GM19035 (cell line): Measurements from ENCODE around the gene ADCY9.
"Not testable (repeated sequence)": the region's sequence is repeated elsewhere in the genome, so short reads cannot be mapped to it uniquely, and the experiment has no call there.

ENCODE experiments used
- ATAC-seq: cut with Tn5 transposase; IDR thresholded peaks from one replicate; pipeline ENCODE4 v1.9.1; 2021; ENCODE audit not compliant: unreplicated experiment

Gene ADCY9

GRCh38 chr16:4094127-4094773, 22.0 kb downstream of the ADCY9 start:
- no peak for ATAC-seq

- no peak for ATAC-seq
Measured at GRCh38 chr16:4093495-4094126, 22.6 kb downstream of the ADCY9 start.

DNA sequence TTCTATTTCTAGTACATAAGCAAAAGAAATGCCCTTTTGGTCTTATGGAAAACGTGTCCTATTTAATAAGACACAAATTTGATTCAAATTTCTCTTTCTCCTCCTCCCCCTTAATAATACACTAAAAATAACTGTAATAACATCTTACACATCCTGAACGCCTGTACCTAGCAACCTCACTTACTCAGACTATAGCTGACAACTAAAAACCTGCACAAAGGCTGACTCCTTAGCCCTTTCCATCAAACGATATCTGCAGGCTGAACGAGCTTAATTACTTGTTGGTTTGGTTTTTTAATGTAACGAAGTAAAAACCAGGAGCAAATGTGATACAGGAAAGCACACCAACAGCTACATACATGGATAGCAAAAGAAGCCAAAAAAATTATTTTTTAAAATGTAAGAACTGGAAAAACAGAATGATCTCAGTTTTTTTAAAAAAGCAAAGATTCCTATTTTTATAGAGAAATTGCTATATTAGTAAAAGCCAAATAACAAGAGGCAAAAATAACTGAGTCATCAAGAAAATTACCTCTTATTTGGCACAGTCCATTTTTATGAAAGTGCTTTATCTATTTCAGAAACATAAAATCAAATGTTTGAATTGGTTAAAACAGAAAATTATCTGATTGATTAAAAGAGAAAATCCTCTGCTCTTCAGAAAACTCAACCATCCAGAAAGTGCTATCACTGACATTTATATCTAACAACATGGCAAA, 23.5 kb downstream of the ADCY9 start:
- no peak for ATAC-seq

- ATAC-seq: no peak
Measured at GRCh38 chr16:4091240-4092012, 24.8 kb downstream of the ADCY9 start.

DNA sequence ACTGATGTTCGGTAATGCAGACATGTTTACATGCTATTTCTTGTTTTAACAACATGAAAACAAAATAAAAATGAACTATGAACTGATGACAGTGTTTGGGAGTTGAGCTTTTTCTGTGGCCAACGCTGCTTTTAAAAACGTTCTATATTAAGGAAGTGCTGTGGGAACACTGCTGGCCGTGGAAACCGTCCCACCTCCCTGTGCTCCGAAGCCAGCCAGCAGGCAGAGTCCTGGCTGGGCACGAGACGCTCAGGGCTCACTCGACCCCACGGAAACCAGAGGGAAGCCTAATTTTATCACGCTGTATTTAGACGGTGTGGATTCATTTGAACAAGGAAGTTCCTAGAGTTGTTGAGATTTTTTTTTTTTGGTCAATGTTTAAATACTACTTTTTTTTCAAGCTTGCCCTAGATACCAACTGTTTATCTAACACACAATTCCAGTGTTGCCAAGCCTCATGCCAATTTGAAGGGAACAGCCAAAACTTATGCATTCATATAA, 25.8 kb downstream of the ADCY9 start:
- no peak for ATAC-seq

DNA sequence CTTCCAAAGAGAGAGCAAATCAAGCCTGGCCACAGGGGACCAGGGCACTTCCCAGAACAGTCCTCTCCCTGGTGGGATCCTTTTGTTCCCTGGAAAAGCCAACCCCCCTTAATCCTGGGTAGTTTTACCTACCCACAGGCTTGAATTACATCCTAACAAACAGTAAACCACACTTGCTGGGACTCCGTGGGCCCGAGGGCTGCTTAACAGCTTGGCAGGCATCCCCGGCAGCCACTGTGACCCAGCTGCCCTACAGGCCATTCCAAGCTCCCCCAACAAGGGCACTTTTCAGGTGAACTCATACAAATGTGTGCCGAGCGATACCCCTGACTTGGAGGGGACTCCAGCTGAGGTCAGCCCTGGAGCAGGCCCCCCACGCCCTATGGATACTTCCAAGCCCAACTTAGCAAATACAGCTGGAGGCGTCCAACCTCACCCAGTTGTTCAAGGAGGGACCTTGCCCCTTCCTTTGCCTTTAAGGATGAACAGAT, 26.4 kb downstream of the ADCY9 start:
- no peak for ATAC-seq

GRCh38 chr16:4089251-4089810, 26.9 kb downstream of the ADCY9 start:
- ATAC-seq: no peak

DNA sequence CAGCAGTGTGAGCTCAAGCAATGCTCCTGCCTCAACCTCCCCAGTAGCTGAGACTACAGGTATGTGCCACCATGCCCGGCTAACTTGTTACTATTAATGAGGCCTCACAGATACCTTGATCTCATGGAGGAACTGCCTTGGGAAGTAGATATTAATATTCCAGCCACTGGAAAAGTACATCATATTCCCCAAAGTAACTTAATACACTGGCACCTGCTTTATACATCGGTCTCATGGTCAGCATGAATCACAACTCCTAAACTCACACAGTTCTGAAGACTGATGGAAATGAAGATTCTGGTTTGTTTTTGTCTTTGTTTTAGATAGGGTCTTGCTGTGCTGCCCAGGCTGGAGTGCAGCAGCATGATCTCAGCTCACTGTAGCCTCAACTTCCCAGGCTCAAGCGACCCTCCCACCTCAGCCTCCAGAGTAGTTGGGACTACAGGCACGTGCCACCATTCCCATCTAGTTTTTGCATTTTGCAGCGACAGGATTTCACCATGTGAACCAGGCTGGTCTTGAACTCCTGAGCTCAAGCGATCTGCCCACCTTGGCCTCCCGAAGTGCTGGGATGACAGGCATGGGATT, 28.2 kb downstream of the ADCY9 start:
- ATAC-seq: no peak

- ATAC-seq: no peak
Measured at GRCh38 chr16:4087099-4087885, 28.9 kb downstream of the ADCY9 start.

DNA sequence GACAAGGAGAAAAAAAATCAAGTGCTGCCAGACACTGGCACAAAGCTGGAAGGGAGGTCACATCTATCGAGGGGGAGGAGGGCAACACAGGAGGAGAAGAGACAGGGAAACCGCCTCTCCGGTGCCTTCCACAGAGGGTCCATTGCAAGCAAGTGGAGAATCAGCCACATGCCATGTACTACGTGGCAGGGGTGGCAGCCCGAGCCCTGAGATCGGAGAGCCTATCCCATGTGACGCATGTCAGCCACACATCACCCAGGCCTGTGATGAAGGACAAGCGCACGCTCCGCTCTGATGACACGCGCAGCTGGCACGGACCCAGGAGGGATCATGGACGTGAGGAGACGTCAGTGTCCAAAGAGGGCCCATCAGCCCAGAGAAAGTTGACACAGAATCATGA, 30.1 kb downstream of the ADCY9 start:
- no peak for ATAC-seq

DNA sequence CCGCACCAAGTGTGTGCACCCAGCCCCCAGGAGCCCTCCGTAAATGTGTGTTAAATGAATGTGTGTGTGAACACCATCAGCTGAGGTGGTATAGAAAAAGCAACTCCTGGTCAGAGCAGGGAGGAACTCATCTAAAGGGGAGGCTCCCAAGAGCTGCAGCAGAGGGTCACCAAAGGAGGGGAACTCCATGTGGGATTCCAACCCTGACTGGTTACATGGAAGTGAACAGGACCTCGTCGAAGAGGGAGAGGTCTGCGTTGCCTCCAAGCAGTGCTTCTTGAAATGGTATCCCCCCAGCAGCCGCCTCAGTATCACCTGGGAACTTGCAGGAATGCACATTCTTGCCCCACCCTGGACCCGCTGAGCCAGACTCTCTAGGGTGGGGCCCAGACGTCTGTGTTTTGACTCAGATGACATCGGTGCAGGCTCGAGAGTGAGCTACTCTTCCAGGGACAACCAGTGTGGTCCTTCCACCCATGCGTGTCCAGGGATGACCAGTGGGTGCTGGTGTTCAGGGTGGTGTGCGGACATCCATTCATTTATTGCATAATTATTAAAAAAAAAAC, 30.8 kb downstream of the ADCY9 start:
- no peak for ATAC-seq

- no peak for ATAC-seq
Measured at GRCh38 chr16:4083347-4083870, 32.8 kb downstream of the ADCY9 start.

DNA sequence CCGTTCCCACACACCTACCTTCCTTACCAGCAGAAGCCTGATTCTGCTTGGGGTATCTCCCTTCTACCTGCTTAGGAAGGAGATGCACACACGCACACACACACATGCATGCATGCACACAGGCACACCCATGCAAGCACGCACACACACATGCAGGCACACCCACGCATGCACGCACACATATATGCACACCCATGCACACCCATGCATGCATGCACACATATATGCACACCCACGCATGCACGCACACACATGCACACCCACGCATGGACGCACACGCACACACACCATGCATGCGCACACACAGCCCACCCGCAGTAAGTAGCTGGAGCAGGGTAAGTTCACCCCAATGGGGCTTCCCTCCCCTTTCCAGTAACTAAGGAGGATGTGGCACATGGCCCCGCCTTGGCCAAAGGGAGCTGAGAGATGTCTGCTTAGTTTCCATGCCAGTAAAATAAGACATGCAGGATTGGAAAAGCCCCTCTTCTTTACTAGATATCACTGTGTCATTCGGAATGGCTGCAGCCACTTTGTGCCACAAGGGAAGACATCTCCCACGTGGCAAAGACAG, 33.7 kb downstream of the ADCY9 start:
- no peak for ATAC-seq

DNA sequence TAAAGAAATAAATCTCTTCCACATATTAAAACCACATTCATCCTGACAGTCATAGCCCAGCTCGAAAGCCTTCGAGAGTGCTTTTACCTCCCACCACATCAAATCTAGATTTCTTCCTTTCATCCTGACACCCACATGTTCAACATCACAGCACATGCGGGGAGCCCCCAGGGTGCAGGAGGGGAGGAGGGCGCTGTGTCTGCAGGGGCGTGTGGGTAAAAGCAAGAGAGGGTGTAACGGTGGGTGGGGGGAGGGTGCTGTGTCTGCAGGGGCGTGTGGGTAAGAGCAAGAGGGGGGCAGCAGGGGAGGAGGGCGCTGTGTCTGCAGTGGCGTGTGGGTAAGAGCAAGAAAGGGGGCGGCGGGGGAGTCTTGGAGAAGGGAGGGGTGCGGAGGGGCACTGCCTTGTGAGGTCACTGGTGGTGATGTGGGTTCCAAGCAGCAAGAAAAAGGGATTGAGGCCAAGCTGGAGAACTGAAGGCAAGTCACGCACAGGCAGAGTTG, 34.7 kb downstream of the ADCY9 start:
- ATAC-seq: no peak

- no peak for ATAC-seq
Measured at GRCh38 chr16:4081047-4081446, 35.2 kb downstream of the ADCY9 start.

DNA sequence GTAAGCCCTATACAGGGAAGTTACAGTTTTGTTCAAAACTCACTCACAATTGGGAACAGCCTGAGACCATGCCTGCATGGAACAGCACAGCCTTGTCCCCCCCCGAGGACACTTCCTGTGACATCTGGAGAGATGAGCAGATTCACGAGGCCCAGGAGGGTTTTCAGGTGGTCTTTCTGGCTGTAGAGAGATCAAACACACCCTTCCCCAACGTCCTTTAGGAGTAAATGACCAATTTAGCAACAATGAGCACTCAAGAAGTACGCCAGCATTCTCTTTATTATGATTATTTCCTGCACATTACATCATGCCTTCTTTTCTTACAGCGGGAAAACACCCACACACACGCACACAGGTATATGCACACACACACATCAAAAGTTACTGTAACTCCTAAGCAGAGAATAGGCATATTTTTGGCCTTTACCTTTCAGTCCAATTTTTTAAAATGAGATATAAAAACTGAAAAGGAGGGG, 39.0 kb downstream of the ADCY9 start:
- ATAC-seq: no peak

DNA sequence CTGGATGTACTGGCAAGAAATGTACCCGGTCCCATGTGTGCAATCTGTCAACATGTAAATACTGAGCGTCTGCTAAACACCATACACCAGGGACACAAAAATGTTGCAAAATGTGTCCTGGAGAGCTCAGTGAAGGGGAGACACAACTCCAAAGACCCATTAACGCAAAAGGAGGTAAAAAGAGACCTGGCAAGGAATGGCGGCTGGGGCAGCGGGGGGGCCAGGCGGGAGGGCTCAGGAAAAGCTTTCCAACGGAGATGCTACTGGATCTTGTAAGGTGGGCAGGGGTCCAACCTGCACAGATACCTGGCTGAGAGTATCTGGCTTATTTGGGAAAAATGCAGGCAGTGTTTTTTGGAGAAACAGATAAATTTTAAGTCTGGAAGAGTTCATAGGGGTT, 40.7 kb downstream of the ADCY9 start:
- ATAC-seq: no peak

GRCh38 chr16:4073150-4073549, 43.1 kb downstream of the ADCY9 start:
- not testable (repeated sequence) for ATAC-seq
